ENCODE measurements around the gene SRI.
"Not testable (repeated sequence)": the region's sequence is repeated elsewhere in the genome, so short reads cannot be mapped to it uniquely, and the experiment has no call there.

Gene SRI, protein sequence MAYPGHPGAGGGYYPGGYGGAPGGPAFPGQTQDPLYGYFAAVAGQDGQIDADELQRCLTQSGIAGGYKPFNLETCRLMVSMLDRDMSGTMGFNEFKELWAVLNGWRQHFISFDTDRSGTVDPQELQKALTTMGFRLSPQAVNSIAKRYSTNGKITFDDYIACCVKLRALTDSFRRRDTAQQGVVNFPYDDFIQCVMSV

DNA sequence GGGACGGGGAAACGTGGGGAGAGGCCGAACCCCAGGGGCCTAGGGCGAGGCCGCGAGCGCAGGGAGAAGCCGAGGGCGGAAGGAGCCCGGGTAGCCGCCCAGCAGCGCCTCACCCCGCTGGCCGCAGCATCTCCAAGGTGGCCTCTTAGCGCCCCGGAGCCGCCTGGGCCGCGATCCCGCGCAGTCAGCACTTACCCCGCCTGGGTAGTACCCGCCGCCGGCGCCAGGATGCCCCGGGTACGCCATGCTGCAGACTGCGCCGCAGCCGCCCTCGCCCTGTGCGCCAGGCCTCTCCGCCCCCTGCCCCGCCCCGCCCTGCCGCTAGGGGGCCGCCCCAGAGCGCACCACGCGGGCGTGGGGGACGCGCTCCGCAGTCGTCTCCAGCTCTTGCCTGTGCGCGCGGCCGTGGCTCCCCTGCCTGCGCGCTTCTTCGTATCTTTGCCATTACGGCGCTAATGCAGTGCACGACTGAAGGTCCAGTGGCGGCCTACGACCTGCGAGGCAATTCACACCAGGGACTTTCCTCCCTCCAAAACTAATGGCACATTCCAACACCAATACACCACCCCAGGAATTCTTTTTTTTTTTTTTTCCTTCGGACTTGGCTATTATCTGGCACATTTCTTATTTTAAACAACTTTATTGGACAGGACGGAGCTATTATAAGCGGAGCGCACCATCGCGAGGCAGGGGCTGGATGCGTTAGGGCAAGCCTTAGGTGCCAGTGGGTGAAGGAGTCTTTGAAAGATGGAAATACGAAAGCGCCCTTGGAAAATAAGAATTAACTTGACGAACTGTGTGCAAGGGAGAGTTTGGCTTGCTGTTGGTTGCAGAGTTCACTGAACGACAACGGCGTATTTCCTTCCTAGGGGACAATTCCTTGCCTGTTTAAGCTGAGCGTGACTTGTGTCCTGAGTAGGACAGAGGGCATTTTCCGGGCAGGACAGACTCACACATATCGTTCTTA lies at the start of gene SRI:
Gene SRI, minus strand, starts transcription at position 258 of the 967 bp plus-strand sequence. Its CDS starts 12 bp downstream, at position 246.
- peak; percentile 80 to 86 for DNase-seq

DNA sequence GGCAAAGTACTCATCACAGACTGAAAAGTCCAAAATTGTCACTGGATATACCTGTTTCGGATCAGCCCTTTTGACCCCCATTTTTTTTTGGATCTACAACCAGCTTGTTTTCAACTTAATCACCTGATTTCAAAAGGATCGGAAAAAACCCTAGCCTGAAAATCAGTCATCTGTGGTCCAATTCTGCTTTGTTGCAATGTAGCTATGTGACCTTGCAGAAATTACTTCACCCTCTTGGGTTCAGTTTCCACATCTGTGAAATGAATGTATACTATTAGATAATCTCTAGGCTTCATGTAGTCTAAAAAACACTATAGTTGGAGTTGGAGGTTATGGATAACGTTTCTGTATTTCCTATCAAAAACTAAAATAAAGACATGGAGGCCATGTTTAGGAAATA lies 49.7 kb upstream of the SRI start:
- DNase-seq: no peak

DNA sequence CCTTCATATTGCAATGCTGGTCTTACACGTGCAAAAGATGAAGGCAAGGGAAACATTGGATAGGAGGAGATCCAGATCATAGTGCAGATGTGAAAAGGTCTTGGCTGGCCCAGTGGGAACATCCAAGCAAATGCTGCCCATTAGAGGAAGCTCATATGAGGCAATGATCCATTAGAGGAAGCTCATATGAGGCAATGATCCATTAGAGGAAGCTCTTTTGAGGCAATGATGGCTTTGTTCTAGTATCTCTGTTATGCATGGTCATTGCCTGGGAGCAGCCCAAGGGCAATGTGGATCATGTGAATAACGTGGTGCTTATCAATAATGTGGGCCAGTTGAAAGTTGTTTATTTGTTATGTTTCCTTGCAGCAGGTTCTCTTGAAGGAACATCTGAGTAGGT lies 49.0 kb upstream of the SRI start:
- DNase-seq: no peak

DNA sequence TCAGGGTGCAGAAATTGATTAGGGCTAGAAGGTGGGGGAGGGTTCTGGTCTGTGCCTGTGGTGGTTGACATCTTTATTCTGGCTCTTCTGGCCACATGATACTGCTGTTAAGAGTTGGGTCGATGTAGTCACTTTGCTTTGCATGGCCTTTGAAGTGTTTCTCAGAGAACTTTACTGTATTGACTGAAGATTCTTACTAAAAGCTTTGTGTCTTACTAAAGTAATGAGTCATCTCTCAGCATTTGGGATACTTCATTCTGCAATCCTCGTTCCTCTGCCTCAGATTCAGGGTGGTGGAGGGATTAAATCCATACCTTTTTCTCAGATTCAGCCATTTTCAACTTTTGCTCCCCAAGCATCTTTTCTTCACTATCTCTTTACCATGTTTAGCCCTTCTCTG lies 48.2 kb upstream of the SRI start:
- DNase-seq: no peak

DNA sequence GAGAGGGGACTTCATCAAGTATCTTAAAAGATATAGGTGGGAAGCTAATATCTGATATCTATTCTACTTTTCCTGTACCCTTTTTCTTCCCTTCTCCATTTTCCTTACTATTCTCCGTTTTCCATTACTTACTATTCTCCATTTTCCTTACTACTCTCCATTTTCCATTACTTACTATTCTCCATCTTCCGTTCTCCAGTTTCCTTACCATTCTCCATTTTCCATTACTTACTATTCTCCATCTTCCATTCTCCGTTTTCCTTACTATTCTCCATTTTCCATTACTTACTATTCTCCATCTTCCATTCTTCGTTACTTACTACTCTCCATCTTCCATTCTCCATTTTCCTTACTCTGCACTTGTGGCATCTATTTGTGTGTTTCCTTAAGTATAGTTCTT lies 47.6 kb upstream of the SRI start:
- no peak for DNase-seq

DNA sequence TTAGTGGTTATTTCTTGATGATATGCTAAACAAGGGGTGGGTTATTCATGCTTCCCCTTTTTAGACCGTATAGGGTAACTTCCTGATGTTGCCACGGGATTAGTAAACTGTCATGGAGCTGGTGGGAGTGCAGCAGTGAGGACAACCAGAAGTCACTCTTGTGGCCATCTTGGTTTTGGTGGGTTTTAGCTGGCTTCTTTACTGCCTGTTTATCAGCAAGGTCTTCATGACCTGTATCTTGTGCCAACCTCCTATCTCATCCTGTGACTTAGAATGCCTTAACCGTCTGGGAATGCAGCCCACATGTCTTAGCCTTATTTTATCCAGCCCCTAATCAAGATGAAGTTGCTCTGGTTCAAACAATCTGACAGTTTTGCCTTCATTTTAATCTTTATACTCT lies 45.1 kb upstream of the SRI start:
- DNase-seq: not testable (repeated sequence)

DNA sequence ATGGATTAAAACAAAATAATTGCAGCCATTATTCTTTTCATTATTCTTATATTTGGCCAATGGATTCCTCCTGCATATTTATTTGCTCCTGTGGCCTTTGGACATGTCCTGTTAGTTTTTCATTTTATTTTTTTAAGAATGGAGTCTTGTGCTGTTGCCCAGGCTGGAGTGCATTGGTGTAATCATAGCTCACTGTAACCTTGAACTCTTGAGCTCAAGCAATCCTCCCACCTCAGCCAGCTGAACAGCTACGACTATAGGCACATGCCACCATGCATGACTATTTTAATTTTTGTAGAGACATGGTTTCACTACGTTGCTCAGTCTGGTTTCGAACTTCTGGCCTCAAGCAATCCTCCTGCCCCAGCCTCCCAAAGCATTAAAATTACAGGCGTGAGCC lies 42.7 kb upstream of the SRI start:
- no peak for DNase-seq

DNA sequence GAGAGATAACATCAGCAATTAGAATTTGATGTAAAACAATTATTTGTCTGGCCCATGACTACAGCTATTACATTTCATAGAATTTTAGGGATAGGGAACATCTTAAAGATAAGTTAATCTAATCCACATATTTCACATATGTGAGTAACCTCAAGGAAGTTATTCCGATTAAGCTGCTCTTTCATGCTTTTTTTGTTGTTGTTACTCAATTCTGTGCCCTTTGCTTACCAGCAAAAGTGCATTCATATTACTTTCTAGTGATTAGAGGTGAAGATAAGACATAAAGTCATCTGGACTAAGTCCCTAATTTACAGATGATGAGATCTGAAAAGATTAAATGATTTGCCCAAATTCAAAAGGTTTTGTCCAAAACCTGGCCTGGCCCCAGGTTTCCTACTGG lies 40.9 kb upstream of the SRI start:
- no peak for DNase-seq

DNA sequence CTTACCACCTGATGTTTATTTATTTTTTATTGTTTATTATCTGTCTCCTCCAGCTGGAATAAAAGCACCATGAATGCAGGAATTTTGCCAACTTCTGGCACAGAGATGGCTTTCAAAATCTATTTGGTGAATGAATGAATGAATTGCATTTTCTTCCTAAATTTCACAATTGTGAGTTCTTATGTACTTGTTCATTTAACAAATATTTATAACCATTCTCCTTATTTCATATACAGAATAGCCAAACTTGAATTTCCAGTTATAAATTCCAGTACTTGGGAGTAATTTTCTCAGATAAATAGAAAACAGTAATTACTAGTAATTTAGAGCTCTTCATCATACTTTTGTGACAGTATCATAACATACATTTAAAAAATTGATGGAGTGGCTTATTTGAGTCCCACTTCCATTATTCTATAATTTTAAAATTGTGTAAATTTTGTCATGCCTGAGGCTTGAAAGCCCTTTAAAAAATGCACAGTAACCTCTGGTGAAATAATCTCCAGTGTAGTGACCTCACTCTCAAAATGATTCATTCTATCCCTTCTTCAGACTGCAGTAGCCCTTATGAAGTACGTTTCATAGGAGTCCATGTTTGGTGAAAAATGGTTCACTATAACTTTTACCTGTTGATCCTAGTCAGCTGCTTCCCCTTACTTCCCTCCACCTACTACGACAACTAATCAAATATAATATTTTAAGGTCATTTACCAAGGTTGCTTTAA lies 40.0 kb upstream of the SRI start:
- no peak for DNase-seq

DNA sequence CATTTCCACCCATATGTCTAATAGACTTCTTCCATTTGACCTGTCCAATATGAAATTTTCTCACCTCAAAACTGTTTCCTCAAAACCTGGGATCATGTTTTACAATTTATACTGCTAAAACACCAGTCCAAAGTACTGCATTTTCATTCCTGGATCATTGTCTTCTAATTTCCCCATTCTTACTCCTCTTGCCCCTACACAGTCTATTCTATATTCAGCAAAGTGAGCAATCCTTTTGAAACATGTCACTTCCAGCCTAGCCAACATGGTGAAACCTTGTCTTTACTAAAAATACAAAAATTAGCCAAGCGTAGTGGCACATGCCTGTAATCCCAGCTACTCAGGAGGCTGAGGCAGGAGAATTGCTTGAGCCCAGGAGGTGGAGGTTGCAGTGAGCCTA lies 38.5 kb upstream of the SRI start:
- not testable (repeated sequence) for DNase-seq

DNA sequence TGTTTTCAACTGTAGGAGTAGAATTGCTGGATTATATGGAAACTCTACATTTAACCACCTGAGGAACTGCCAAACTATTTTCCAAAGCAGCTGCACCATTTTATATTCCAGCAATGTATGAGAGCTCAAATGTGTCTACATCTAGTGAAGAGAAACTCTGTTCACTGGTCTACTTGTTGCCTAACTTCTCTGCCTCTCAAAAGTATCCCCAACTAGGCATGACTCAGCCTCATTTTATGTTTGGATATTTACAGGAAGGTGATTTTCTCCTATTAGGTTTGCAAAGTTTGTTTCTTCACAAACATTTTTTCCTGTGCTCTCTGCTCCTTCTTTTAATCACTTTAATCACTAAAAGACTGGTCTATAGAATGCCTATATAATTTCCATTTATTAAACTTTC lies 37.1 kb upstream of the SRI start:
- DNase-seq: no peak

DNA sequence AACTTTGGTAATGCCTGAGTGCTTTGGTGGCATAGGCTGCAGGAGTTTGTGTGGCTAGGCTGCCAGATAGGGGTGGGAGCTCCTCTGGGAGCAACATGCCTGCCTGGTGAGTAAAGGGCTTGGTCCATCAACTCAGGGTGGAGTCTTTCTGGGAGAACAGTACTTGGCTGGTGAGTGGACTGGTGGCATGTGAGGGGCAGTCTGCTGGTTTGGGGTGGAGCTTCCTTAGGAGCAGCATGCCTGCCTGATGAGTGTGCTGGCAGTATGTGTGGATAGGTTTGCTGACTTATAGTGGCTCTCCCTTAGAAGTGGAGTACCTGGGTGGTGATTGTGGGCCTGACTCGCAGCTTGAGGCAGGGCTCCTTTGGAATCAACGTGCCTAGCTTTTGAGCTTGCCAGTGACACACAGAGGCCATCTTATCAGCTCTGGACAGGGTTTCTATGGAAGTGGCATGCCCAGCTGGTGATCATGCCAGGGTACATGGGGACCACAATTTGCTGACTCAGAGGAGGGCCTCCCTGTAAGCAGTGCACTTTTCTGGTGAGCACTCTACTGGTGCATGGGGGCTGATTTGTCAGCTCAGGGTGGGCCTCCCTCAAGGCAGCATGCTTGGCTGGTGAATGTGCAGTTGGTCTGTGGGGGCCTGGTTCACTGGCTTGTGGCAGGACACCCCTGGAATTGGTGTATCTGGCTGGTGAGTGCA lies 35.0 kb upstream of the SRI start:
- no peak for DNase-seq

DNA sequence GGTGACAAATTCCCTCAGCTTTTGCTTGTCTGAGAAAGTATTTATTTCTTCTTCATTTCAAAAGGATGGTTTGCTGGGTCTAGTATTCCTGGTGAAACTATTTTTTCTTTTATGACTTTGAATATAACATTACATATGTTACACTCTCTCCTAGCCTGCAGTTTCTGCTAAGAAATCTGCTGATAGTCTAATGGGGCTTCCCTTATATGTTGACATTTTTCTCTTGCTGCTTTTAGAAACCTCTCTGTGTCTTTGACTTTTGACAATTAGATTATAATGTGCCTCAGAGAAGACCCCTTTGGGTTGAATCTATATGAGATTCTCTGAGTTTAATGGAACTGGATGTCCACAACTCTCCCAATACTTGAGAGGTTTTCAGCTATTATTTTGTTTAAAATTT lies 33.8 kb upstream of the SRI start:
- no peak for DNase-seq

DNA sequence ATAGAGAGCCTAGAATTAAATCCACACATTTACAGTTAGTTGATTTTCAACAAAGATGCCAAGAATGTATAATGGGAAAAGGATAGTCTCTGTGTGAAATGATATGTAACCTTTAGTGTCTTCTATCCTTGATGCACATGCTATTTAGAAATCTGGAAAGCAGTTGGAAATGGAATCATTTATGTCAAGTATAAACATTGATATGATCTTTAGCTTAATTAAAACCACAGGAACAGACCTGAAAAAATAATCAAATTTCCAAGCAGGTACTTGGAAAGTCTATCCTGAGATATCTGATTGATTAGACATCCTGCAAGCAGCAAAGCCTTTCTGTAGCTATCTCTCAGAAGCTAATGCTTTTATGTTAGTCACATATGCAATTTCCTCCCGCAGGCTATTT lies 24.4 kb upstream of the SRI start:
- DNase-seq: no peak

DNA sequence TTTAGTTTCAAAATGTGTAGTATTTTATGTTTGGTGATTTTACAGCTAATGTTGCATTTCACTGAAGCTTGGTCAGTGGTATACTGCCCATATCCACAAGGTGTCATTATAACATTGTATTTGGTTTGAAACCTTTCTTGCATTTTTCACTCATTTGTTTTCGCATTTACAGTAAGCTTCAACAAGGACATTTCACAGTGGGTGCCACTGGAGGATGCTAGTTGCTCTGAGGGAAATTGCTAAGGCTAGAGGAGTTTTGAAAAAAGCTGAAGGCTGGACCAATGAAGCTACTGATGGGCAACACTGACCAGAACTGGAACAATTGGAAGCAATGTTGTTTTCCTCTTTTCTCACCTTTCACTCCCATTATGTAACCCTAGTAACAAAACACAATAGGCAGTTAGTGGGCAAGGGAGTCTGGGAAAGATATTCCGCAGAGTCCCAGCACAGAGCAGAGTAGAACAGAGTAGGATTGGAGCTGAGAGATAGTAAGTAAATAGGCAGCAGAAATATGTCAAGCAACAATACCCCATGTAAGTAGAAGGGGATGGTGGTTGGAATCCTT lies 23.6 kb upstream of the SRI start:
- peak in 1 of 2 donors; percentile 75 for DNase-seq

DNA sequence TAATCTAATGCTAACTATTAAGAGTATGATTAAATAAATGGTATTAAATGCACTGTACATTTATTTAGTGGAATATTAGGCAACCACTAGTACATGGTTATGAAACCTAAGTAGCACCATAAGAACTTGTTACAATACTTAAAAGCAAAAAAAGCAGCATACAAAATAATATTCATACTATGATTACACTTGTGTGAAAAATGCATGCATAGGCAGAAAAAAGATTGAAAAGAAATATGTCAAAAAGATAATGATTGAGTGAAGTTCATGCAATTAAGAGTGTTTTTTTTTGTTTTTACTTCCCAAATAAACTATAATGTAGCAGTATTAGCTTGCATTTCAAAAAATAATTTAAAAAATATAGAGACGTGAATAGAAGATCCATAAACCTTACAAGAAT lies 20.0 kb upstream of the SRI start:
- DNase-seq: no peak

DNA sequence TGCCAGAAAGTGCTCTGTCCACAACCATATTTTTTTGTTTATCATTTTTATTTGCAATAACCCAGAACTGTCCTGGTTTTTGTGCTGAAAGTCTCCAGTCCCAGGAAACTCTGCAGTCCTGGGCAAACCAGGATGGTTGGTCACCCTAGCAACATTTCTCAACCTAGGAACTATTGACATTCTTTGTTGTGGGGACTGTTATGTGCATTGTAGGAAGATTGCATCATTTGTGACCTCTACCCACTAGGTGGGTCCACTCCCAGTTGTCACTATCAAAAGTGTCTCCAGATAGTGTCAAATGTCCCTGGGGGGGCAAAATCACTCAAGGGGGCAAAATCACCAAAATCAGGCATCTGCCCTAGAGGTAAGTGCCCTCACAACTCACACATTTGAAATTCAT lies 14.0 kb upstream of the SRI start:
- DNase-seq: no peak

DNA sequence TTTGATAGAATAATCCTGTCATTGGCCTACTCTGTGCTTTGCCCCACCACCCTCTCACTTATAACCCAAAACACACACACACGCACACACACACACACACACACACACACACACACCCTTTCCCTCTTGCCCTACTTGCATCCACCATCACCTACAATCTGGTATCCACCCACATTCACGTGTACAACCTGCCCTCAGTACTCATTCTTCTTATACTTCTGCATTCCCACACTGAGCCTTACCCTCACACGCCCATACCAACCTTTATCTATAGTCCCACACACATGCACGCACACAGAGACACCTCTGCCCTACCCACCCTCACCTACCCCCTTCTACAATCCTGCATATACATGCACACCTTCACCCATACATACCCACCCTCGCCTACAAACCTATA lies 10.8 kb upstream of the SRI start:
- DNase-seq: no peak

DNA sequence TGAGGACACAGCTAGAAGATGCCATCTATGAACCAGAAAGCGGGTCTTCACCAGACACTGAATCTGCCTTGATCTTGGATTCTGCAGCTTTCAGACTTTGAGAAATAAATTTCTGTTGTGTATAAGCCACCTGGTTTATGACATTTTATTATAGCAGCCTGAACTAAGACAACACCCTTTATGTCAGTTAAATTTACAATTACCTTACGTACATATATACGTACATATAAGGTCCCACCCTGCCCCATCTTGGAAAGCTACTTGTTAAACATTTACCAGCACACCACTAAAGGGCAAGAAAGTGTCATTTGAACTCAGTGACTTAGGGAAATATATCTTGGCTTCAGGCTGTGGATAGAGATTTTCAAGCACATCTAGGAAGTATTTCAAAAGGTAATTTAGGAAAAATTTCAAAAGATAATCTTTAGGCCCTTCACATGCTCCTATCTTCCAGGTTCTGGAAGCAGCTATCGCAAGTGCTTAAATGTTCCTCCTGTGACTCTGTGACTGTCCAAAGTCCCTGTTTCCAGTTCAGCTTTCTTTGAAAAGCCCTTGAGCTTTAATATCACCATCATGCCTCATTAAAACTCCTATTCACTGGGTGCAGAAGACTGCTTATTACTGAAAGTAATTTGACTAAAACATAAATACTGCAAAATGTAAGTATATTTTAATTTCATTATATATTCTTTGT lies 9.6 kb upstream of the SRI start:
- no peak for DNase-seq

DNA sequence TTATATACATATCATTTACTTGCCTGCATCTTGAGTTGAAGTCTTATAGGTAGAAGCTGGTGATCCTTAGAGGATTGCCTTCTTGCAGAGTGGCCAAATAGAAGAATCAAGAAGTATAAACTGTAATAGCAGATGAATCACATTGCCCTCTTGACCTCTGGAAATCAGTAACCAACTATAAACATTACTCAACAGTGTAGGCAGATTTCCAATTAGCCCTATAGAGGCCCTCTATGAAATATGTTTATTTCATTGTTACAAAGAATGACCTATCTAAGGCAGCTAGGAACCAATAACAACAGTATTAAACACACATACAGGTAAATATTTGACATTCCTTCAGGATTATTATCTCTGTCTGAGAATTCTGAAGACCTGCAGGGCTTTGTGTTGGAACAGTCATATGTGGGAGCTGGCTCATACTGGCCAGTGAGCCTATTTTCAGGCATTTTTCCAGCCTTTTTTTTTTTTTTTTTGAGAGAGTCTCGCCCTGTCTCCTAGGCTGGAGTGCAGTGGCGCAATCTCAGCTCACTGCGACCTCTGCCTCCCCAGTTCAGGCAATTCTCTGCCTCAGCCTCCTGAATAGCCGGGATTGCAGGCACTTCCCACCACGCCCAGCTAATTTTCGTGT lies 7.2 kb upstream of the SRI start:
- DNase-seq: no peak

DNA sequence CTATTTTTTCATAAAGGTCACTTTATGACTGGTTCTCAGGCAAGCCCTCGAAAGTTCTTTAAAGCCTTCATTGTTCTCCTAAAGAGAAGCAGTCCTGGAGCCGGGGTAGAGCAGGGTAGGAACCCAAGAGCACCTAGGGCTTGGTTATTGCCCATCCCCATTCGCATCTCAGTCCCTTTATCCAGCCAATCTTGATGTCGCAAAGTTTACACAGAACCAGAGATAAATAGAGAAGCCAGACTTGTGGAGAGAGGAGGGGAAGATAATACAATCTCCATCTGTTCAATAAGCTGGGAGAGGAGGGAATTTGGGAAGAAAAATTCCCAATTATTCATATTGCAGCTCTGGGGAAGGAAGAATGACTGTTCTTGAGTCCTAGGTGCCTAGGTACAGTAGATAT lies 6.4 kb upstream of the SRI start:
- no peak for DNase-seq

Measured in hippocampal formation (tissue), 2 donors.